ENCODE data around the gene IGF2R. TPM values are rescaled to one million over a fixed set of nuclear protein-coding genes. Genes with fewer than 3 reads are reported as not detected.
"Not testable (repeated sequence)": the region's sequence is repeated elsewhere in the genome, so short reads cannot be mapped to it uniquely, and the experiment has no call there.

The IGF2R gene
- total RNA-seq, 2 experiments from 2014 or later, result 73.5 to 75.5 TPM

DNA sequence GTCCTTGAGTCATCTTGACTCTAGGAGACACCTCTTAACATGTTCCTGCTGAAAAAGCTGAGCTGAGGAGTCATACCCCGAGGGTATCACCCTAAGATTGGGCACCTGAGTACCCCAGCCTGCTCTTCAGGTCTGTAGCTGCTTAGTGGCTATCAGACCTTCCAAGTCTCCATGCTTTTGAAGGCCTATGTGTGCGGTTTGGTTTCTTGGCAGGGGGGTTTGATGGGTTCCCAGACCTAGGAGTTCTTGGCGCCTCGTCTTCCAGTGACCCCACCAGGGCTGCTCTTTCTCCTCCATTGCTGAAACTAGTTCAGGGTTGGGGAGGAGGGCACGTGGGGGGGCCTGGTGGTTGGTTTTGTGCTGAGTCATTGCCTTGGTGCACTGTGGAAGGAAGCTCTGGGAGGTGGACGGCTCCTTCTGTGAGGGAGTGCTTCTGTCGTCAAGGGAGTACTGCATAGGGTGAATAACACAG lies 20.1 kb downstream of the IGF2R start:
- Mint-ChIP-seq H3K4me3 (no peak overlapping the region), H3K27ac (peak overlapping the region; percentile 49), H3K9me3 (no peaks in the 10 kb centered on the region), H3K27me3 (no peaks in the 10 kb centered on the region), H3K36me3 (peaks cover 25% of the 10 kb centered on the region), H3K4me1 (ENCODE audit: low read depth) (peaks cover 71% of the 10 kb centered on the region)
- intact Hi-C loops (cut with micrococcal nuclease), result loop anchor here (1.0 kb wide), 1 partner anchor 8 kb away; no protein-coding TSS in a partner anchor
- CTCF ChIA-PET, result no interaction called here
- POLR2A ChIA-PET, result interaction anchor here (2.9 kb wide), 1 partner anchor 10 kb away, joined by 9 read pairs; no protein-coding TSS in a partner anchor
- DNase-seq, result peak; percentile 40

DNA sequence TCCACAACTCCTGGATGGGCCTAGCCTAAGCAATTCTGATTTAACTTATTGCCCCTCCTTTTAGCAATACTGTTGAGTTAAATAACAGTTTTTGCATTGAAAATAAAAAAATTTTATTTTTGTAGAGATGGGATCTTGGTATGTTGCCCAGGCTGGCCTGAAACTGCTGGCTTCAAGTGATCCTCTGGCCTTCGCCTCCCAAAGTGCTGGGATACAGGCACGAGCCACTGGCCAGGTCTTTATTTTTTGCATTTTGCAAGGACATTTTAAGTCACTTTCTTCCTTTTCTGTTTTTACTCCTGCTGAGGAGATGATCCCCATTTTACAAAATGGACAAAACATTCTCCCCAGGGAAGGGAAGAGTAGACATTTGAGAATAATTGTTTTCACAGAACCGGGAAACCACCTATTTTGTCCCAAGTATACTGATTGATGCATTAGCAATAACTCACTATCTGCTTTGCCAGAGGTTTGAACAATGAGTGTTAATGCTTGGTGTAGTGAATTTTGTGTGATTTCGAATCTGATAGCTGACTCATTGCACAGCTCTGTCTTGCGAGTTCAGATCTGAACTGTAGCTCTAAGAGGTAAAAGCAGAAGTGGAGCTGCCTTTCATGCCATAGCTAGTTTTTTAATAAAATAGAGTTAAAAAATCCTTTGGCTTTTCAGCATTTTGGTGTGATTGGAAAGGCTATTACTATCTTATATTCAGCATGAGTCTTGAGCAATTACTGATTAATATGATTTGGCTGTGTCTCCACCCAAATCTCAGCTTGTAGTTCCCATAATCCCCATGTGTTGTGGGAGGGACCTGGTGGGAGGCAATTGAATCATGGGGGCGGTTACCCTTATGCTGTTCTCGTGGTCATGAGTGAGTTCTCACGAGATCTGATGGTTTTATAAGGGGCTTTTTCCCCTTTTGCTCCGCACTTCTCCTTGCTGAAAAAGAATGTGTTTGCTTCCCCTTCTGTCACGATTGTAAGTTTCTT lies 20.9 kb downstream of the IGF2R start:
- H3K27me3 Mint-ChIP-seq, result no peaks in the 10 kb centered on the region
- peaks cover 33% of the 10 kb centered on the region for H3K36me3 Mint-ChIP-seq
- no peak for DNase-seq
- H3K4me3 Mint-ChIP-seq, result no peak overlapping the region
- ChIA-PET POLR2A (interaction anchor here (0.9 to 2.9 kb wide), 4 partner anchors 8 to 14 kb away, joined by 3 to 9 read pairs (median 4); no protein-coding TSS in a partner anchor), CTCF (interaction anchor here (1.0 kb wide), 1 partner anchor 24 kb away, joined by 3 read pairs; no protein-coding TSS in a partner anchor)
- peaks cover 72% of the 10 kb centered on the region for H3K4me1 Mint-ChIP-seq (ENCODE audit: low read depth)
- intact Hi-C loops (cut with micrococcal nuclease), result loop anchor here (1.0 kb wide), 1 partner anchor 8 kb away; no protein-coding TSS in a partner anchor
- peaks cover 7% of the 10 kb centered on the region for H3K9me3 Mint-ChIP-seq
- peak overlapping the region; percentile 71 for H3K27ac Mint-ChIP-seq

DNA sequence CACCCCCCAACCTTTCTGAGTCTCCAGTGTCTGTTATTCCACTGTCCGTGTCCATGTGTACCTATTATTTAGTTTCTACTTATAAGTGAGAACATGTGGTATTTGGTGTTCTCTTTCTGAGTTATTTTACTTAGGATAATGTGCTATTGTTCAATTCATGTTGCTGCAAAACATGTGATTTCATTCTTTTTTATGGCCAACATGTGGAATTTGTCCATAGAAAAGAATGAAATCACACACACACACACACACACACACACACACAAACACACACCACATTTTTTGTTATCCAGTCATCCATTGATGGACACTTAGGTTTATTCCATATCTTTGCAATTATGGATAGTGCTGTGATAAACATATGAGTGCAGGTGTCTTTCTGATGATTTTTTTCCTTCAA lies 23.5 kb downstream of the IGF2R start:
- Mint-ChIP-seq H3K4me1 (ENCODE audit: low read depth) (peaks cover 63% of the 10 kb centered on the region), H3K27ac (no peak overlapping the region), H3K4me3 (no peak overlapping the region), H3K36me3 (peaks cover 44% of the 10 kb centered on the region), H3K27me3 (no peaks in the 10 kb centered on the region), H3K9me3 (peaks cover 11% of the 10 kb centered on the region)
- no peak for DNase-seq
- intact Hi-C loops (cut with micrococcal nuclease), result no loop called here
- CTCF ChIA-PET, result no interaction called here
- POLR2A ChIA-PET, result no interaction called here

DNA sequence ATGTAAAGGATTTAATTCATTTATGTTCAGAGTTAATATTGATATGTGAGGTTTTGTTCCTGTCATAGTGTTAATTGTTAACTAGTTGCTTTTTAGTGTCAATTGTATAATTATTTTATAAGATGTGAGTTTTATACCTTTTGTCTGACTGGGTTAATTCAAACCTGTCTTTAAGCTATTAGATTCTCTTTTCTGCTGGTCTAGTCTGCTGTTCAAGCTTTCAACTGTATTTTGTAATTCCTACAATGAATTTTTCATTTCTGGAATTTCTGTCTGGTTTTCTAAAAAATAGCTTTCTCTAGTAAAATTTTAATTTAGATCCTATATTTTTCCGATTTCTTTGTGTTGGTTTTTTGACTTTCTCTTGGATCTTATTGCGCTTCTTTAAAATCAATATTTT lies 26.5 kb downstream of the IGF2R start:
- CTCF ChIA-PET, result no interaction called here

DNA sequence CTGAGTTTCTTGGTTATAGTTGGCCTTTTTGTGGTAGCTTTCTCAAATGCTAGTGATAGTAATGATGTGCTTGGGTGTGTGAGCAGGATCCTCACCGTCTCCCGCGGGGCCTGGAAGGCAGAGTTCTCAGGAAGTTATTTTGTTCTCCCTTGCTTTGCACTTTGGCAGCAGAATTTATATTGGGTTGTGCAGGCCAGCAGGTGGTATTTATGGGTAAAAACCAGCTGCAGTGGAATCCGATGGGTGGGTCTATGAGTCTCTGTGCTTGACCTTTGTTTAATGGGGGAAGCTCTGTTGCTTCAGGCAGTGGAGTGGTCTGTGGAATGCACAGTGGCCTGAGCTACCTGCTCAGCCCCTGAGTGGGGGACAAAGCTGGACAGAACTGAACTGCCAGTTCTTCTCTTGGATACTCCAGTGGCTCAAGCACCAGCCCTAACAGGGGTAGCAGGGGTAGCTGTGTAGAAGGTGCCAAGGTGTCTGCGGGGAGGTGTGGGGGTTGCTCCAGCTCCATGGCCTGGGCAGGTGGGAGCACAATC lies 27.3 kb downstream of the IGF2R start:
- Mint-ChIP-seq H3K27ac (no peak overlapping the region), H3K27me3 (no peaks in the 10 kb centered on the region), H3K4me3 (no peak overlapping the region), H3K9me3 (peaks cover 11% of the 10 kb centered on the region), H3K36me3 (peaks cover 61% of the 10 kb centered on the region), H3K4me1 (ENCODE audit: low read depth) (peaks cover 66% of the 10 kb centered on the region)
- intact Hi-C loops (cut with micrococcal nuclease), result no loop called here
- POLR2A ChIA-PET, result interaction anchor here (0.9 kb wide), 1 partner anchor 17 kb away, joined by 3 read pairs; no protein-coding TSS in a partner anchor
- no peak for DNase-seq
- CTCF ChIA-PET, result no interaction called here

More for the DNA sequence above, 26.5 kb downstream of the IGF2R start:
- no peak overlapping the region for H3K27ac Mint-ChIP-seq
- intact Hi-C loops (cut with micrococcal nuclease), result no loop called here
- H3K36me3 Mint-ChIP-seq, result peaks cover 60% of the 10 kb centered on the region
- POLR2A ChIA-PET, result interaction anchor here (0.7 kb wide), 1 partner anchor 16 kb away, joined by 4 read pairs; no protein-coding TSS in a partner anchor
- H3K4me1 Mint-ChIP-seq (ENCODE audit: low read depth), result peaks cover 67% of the 10 kb centered on the region
- H3K9me3 Mint-ChIP-seq, result peaks cover 11% of the 10 kb centered on the region
- H3K27me3 Mint-ChIP-seq, result no peaks in the 10 kb centered on the region
- no peak overlapping the region for H3K4me3 Mint-ChIP-seq
- no peak for DNase-seq

DNA sequence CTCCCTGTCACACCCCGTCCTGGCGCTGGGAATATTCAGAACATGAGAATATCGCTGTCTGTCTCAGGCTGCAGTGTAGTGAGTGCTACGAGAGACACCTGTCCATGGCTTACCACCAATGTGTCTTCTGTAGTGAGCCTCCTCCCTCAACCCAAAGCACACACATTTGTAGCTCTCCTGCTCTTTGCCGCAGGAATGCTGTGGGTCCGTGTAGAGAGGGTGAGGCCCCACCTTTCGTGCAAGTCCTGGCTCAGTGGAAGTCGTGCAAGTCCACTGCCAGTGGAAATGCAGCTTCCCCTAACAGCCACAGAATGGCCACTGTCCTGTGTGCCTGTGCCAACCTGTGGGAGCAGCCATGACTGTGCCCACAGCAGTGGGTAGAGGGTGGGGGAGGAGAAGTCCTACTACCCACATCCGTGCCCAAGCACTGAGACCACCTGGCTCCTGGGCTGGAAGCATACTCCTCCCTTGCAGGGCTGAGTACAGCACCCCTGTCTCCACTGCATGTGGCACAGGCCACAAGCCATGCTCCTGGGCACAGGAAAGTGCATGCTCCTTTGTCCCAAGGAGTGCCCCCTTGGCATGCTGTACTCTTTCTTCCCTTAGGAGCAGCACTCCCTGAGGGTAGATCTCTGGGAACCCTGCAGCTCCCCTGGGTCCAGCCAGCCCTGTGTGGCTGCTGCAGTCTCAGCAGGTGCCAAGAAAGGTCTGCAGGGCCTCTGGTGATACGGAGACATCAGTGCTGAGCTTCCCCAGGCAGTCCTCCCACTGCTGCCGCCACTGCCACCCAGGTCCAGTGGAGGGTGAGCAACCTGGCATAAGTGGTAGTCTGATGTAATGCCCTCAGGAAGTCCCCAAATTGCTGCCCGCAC lies 28.0 kb downstream of the IGF2R start:
- intact Hi-C loops (cut with micrococcal nuclease), result no loop called here
- no peak overlapping the region for H3K27ac Mint-ChIP-seq
- H3K27me3 Mint-ChIP-seq, result no peaks in the 10 kb centered on the region
- peaks cover 11% of the 10 kb centered on the region for H3K9me3 Mint-ChIP-seq
- POLR2A ChIA-PET, result interaction anchor here (0.9 kb wide), 1 partner anchor 17 kb away, joined by 3 read pairs; no protein-coding TSS in a partner anchor
- H3K36me3 Mint-ChIP-seq, result peaks cover 56% of the 10 kb centered on the region
- DNase-seq, result no peak
- H3K4me1 Mint-ChIP-seq (ENCODE audit: low read depth), result peaks cover 61% of the 10 kb centered on the region
- CTCF ChIA-PET, result no interaction called here
- no peak overlapping the region for H3K4me3 Mint-ChIP-seq

DNA sequence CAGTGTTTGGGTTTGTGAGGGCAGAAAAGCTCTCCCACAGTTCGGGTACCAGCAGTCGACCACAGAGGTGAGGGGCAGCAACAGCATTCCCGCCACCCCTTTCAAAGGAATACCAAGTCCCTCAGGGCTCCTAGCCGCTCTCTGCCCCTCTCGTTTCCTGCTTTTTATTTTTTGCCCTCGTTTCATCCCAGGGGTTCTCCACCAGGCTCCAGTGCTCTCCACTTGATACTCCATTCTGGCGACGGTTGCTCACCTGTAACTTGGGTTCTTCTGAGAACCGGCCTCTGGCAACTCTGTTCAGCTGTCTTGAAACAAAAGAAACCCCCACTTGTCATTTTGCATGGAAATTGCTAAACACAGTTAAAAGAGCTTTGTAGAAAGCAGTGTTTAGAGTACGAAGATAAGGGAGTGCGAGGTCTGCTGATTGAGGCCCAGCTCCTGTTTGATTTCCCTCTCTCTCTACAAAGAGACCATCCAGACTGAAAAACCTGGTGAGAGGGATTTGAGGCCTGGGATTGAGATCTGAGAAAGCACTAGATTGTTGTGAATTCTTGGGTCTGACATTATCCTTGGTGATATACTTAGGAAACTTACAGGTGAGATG lies 28.7 kb downstream of the IGF2R start:
- H3K36me3 Mint-ChIP-seq, result peaks cover 48% of the 10 kb centered on the region
- ChIA-PET POLR2A (interaction anchor here (0.6 to 1.2 kb wide), 3 partner anchors 21 to 1277 kb away, joined by 3 to 4 read pairs (median 3); no protein-coding TSS in a partner anchor), CTCF (no interaction called here)
- H3K4me1 Mint-ChIP-seq (ENCODE audit: low read depth), result peaks cover 64% of the 10 kb centered on the region
- H3K27ac Mint-ChIP-seq, result peak overlapping the region; percentile 15
- DNase-seq, result no peak
- H3K9me3 Mint-ChIP-seq, result peaks cover 11% of the 10 kb centered on the region
- H3K27me3 Mint-ChIP-seq, result no peaks in the 10 kb centered on the region
- no peak overlapping the region for H3K4me3 Mint-ChIP-seq
- intact Hi-C loops (cut with micrococcal nuclease), result loop anchor here (2.0 kb wide), 1 partner anchor 15 kb away; no protein-coding TSS in a partner anchor

DNA sequence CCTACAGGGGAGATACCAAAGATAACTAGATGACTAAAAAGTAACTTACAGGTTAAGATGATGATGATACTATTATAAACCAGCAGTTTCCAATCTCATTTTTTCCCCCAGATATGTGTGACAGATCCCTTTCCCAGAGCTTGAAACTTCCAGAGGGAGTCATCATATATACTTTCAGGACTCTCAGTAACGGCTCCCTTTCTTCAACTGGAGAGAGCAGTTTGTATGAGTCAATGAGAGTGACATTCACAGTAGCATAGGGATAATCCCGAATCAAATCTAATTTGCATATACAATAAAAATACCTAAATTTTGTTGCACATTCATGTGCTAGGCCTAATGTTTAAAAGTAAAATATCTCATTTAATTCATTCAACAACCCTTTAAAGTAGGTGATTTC lies 29.7 kb downstream of the IGF2R start:
- Mint-ChIP-seq H3K9me3 (peaks cover 11% of the 10 kb centered on the region), H3K27me3 (no peaks in the 10 kb centered on the region), H3K4me3 (no peak overlapping the region), H3K27ac (peak overlapping the region; percentile 11), H3K4me1 (ENCODE audit: low read depth) (peaks cover 55% of the 10 kb centered on the region), H3K36me3 (peaks cover 39% of the 10 kb centered on the region)
- ChIA-PET POLR2A (interaction anchor here (0.8 to 1.2 kb wide), 2 partner anchors 9 to 22 kb away, joined by 3 to 4 read pairs; no protein-coding TSS in a partner anchor), CTCF (no interaction called here)
- intact Hi-C loops (cut with micrococcal nuclease), result loop anchor here (2.0 kb wide), 1 partner anchor 16 kb away; no protein-coding TSS in a partner anchor
- DNase-seq, result no peak

DNA sequence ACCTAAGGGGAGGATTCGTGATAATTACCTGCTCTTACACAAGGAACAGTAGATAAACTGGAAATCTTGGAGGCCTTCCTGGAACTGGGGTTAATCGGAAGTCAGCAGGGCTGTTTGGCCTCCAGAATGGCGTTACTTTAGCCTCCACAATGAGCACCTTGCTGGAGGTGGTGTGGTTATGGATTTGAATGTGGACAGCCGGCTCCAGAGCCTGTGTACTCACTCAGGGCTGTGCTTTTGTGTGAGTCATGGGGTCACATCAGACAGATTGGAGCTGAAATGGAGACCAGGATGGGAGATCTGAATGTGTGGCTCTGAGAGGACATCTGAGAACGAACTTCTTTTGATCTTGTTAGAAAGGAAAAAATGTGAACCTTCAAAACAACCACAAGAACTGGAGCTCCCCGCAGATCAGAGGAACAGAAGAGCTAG lies 30.4 kb downstream of the IGF2R start:
- CTCF ChIA-PET, result no interaction called here
- H3K4me1 Mint-ChIP-seq (ENCODE audit: low read depth), result peaks cover 53% of the 10 kb centered on the region
- intact Hi-C loops (cut with micrococcal nuclease), result loop anchor here (2.0 kb wide), 1 partner anchor 16 kb away; no protein-coding TSS in a partner anchor
- DNase-seq, result peak; percentile 27
- no peak overlapping the region for H3K27ac Mint-ChIP-seq
- POLR2A ChIA-PET, result no interaction called here
- peaks cover 33% of the 10 kb centered on the region for H3K36me3 Mint-ChIP-seq
- H3K27me3 Mint-ChIP-seq, result no peaks in the 10 kb centered on the region
- H3K9me3 Mint-ChIP-seq, result peaks cover 9% of the 10 kb centered on the region
- H3K4me3 Mint-ChIP-seq, result no peak overlapping the region

DNA sequence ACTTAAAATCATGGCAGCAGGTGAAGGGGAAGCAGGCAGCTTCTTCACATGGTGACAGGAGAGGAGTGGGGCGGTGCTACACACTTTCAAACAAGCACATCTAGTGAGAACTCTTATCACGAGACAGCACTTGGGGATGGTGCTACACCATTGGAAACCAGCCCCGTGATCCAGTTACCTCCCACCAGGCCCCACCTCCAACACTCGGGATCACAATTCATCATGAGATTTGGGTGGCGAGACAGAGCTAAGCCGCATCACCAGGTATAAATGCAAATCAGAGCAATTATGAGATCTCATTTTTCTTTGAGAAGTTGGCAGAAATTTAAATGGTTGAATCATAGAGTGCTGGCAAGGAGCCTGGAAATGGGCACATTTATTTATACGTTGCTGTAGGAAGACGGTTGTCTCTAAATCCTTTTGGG lies 31.4 kb downstream of the IGF2R start:
- Mint-ChIP-seq H3K9me3 (no peaks in the 10 kb centered on the region), H3K27me3 (no peaks in the 10 kb centered on the region), H3K36me3 (peaks cover 26% of the 10 kb centered on the region), H3K27ac (no peak overlapping the region), H3K4me3 (no peak overlapping the region), H3K4me1 (ENCODE audit: low read depth) (peaks cover 50% of the 10 kb centered on the region)
- intact Hi-C loops (cut with micrococcal nuclease), result no loop called here
- ChIA-PET POLR2A (no interaction called here), CTCF (no interaction called here)
- no peak for DNase-seq

DNA sequence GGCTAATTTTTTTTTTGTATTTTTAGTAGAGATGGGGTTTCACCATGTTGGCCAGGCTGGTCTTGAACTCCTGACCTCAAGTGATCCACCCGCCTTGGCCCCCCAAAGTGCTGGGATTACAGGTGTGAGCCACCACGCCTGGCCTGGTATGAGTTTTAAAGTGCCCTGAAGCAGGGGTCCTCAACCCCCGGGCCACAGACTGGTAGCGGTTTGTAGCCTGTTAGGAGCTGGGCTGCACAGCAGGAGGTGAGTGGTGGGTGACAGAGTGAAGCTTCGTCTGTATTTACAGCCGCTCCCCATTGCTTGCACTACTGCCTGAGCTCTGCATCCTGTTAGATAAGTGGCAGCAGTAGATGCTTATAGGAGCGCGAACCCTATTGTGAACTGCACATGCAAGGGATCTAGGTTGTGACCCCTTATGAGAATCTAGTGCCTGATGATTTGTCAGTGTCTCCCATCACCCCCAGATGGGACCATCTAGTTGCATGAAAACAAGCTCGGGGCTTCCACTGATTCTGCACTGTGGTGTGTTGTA lies 32.1 kb downstream of the IGF2R start:
- H3K27me3 Mint-ChIP-seq; POLR2A ChIA-PET; intact Hi-C loops (cut with micrococcal nuclease); H3K4me3 Mint-ChIP-seq; CTCF ChIA-PET; H3K9me3 Mint-ChIP-seq; H3K27ac Mint-ChIP-seq; DNase-seq: not testable (repeated sequence)
- peaks cover 21% of the 10 kb centered on the region for H3K36me3 Mint-ChIP-seq
- peaks cover 48% of the 10 kb centered on the region for H3K4me1 Mint-ChIP-seq (ENCODE audit: low read depth)
